NCI-H1105 treated with DMSO at 0.1 percent for 48 hours (cell line): ENCODE data around the gene CERK.

ENCODE experiments used
- DNase-seq: peaks from one replicate; lab custom pipeline; 2025; lab: John Stamatoyannopoulos, UW

The CERK gene

GRCh38 chr22:46699091-46699490 lies 39.0 kb downstream of the CERK start:
- no peak for DNase-seq

GRCh38 chr22:46697811-46698515 lies 40.1 kb downstream of the CERK start:
- DNase-seq = no peak

DNA sequence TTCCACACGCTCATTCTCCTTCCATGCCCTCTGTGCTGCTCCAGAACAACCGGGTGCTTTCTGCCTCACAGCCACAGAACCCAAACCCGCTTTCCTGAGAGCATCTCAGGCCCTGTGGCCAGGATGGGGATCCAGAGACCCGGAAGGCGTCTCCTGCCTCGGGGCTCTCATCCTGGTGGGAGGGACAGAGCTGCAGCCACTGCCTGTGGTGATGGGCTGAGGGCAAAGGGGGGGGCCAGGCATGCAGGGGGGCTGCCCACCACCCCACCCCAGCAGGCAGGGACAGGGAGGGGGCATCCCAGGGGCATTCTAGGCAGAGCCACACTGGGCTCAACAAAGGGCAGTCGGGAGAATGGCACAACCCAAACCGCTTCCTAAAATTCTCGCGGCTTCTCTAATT lies 41.4 kb downstream of the CERK start:
- DNase-seq = peak; percentile 5

DNA sequence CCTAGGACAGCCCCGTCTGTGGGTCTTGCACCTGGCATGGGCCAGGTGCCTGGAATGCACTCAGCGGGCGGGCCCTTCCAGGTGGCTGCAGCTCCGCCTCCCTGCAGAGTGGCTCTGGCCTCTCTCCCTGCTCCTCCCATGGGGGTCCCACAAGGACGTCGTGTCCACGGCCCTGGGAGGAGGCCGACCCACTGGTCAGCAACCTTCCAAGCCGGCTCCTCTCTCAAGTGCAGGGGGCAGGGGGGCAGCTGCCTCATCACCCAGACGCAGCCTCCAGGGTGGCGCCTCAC lies 41.9 kb downstream of the CERK start:
- peak; percentile 87 for DNase-seq

DNA sequence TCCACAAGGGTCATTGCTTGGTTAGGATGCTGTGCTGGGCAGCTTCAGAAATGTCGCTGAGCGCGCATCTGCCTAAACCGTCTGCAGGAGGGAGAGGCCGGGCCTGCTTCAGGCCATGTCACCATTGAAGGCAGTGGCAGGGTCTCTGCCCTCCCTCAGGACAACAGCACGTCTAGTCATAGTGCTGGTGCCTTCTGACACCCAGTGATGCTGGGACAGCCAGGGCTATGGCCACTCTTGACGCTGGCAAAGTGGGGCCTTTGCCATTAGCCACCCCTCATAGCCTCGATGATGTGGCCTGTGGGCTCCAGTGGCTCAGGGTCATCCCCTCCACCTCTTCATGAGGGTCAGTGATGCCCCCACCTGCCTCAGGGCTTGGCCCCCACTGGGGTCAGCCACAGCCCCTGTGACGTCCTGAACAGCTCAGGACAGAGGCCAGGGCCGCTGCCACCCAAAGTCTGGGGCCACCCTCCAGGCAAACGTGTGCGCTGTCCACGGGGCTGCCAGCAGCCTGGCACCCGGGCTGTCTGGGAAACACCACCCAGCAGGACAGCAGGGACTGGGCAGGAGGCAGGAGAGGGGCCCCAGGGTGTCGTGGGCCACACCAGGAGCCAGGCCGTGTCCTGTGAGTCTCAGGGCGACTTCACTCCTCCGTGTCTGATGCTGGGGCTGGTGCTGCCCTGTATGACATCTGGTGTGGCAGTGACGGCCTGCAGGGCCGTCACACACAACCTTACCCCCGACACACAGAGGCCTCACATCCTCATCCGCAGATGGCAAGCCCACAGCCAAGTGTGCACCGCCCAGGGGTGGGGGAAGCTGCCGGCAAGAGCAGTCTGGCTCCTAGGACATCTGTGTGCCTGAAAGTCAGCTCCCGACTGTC lies 42.5 kb downstream of the CERK start:
- DNase-seq = no peak

DNA sequence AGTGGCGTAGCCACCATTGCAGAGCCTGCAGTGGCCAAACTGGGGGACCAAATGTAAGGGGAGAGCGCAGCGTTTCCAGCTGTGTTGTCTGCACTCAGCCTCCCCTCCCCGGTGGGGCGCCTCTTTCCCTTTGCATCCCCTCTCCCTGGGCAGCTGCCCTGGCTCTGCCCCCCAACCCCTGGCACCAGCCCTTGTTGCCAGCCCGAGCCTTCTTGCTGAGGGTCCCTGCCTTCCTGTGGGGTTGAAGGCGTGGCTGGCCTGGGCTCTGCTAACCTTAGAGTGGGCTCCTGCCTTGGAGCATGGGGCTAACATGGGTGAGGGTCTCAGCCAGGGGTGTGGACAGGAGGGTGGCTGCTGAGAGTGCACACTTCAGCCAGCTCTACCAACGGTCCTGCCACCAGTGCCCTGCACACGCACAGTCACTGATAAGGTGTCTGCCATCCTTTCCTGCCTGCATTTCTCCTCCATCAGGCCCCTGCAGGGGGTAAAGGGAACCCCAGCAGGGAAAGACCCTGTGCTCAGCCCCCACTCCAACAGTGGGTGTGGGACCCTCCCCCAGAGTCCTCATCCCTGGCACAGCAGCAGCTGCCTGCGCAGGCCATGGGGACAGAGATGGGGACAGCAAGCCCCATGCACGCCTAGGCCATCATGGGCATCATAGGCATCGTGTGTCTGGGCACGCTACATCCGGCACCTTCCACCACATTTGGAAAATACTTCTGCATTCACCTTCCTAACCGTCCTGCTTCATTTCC lies 43.5 kb downstream of the CERK start:
- no peak for DNase-seq

DNA sequence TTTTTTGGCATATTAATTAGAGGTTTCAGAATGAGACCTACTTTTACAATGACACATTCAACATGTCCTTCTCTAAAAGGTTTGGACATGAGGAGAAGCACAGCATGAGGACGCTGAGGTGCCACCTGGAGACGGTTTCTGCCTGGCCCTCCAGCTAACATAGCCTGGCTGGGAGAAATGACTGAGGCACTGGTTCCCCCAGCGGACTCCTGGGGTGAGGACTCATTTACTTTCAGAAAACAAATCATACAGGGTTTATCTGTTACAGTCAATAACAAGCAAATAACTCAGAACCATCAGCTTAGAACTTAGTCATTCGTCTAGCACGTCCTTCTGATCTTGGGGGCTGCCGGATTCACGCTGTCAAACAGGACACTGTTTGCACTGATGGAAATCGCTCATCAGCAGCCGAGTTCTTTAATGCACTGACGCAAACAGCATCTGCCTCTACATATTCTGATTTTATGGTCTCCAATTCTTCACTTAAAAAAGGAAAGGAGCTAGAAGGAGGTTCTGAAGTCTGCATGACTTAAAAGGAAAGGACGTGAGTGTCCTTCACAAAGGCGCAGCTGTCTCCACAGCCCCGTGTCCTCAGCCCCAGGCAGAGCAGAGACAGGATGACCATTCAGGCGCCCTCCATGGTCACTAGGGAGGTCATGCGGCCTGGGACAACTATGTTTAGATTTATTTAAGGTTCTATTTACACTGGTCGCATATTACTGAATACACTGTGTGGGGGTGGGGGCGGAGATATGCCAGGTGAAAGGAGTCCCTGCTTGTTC lies 44.2 kb downstream of the CERK start:
- no peak for DNase-seq

DNA sequence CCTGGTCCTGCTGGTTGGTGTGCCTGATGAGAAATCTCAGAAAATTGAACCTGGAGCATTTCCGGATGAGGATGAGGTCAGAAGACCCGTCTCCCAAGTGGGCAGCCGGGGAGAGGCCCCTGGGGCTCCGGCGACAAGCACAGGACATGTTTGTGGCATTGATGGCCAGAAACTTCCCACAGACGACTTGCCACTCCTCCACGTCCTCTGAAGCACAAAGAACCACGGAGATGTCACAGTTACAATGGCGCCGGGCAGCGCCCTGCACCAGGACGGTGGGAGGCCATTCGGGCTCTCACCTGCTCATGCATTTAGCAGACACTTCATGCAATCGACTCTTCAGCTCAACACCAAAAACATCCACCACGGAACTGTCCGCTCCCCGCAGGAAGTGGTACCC lies 46.5 kb downstream of the CERK start:
- no peak for DNase-seq

- no peak for DNase-seq
These were observed 47.9 kb downstream of the CERK start for GRCh38 chr22:46690146-46690545.

DNA sequence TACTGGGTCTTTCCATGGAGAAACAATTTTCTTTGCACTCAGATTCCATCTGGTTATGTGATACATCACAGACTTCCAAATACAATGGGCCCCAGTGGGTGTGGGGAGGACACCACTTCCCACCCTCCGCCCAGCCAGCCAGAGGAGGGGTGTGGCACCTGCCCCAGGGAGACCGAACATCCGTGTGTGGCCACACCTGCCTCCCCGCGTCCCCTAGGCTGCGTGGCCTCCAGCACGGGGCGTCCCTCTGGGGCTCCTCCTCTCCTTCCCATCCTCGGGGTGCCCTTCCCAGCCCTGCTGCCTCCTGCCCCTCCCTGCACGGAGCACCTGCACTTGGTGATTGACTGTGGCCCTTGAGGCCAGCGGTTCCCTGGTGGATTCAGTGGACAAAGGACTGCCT lies 49.1 kb downstream of the CERK start:
- no peak for DNase-seq

- no peak for DNase-seq
These were observed 50.6 kb downstream of the CERK start for GRCh38 chr22:46687460-46687859.

DNA sequence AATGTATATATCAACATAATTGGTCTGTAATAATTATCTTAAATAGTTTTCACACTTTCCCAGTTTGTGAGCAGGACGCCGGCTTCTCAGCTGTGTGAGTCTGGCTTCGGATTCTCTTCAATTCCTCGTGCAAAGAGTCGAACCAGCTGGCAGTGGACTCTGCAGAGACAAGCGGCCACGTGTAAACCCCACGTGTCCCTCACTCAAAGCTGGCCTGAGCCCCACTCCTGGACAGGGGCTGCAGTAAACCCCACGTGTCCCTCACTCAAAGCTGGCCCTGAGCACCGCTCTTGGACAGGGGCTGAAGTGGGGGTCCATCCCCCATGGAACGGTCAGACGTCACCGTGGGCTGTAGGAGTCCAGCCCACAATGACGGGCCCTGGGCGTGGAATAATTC lies 51.0 kb downstream of the CERK start:
- DNase-seq = no peak

- DNase-seq = no peak
These were observed 51.6 kb downstream of the CERK start for GRCh38 chr22:46686221-46687047.

DNA sequence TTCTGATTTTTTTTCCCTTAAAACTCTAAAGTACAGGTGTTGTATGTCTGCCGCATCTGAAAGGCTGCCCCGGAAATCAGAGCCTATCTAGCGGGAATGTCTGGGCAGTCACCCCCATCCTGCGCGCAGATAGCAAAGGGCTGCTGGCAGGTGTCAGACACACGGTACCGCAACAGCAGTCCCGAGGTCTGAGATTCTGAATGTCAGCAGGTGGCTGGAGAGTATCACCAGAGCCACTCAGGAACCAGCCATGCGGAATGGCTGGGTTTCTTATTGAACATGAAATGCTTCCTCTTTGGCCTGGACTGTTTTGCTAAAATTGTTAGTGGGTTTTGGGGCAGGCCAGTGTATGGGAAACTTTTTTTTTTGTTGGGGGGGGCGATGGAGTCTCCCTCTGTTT lies 53.3 kb downstream of the CERK start:
- DNase-seq = peak; percentile 63

DNA sequence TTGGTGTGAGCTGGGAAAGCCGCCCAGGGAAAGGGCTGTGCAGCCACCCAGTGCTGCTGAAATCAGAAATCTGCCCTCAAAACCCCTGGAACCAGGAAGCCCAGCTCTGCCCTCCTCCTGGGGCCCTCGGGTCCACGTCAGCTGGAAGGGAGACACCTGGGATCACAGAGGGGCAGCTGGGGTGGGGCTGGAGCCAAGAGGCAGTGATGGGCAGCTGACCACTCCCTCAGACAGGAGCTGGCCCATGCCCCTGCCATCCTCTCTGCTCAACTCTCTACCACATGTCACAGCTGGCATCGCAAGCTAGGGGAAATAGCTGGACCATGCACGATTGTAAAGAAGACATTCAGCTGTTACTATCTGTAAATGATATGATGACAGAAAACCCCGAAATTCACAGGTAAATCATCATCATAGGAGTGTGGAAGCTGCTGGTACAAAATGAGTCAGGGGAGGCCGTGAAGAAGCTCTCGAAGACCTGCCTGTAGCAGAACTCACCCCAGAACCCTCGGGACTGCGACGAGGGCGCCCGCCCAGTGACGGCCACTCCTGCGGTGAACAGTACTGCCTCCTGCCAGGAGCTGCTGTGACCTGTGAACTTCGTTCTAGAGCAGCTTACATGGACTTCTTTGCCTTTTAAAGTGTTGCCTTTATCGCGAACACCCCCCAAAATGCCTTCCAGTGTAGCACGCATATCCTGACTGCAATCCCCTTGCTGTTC lies 55.9 kb downstream of the CERK start:
- DNase-seq = no peak

DNA sequence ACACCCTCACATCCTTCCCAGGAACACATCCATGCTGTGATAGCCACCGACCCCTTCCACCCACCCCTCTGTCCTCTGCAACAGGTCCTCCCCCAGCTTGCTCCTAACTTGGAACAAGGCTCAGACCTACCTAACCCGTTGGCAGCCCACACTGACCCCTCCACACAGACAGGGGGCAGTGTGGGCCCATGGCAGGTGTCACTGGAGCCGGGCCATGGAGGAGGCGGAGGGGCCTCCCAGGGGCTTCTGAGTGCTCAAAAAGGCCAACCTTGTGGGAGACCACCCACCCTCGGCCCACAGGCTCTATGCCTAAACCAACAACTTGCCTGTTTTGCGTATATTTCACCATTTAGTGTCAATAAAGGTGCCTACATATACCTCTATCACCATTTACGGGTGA lies 57.0 kb downstream of the CERK start:
- DNase-seq = peak; percentile 1

- DNase-seq = no peak
These were observed 58.3 kb downstream of the CERK start for GRCh38 chr22:46679706-46680269.

DNA sequence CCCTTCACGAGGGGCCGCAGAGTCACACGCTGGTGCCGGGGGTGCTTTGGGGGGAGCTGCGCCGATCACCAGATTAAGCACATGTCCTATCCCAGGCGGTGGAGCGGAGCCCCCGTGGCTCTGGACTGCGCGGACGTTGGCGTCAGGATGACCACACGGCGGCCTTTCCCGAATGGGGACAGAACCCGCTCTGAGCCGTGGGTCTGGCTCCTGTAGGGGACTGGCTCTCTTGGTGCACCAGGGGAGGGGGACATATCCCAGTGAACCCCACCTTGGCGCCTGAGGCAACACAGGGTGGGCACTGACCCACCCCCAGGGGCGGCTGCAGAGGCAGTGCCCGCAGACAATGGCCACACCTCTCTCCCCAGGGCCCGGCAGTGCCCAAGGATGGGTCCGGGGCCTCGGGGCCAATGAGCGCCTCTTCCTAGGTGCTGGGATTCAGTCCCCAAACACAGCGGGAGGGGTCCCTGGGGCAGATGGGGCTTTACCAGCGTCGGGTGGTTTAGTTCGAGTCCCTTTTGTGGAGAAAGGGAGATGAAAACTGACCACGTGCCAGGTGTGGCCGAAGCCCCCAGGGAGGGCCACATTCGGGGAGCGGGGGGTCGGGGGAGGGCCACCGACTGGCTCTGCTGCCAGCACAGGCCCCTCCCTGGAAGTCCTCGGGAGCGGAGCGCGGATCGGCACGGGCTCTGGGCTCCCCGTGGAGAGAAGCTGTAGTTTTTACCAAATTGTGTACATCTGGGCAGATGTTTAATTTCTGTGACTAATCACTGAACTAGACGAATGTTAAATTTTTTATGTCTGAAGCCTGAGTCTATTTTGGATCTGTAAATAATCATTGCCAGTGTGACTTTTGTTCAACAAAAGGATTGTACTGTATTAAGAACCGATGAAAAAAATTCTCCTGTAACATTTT lies 59.0 kb downstream of the CERK start:
- no peak for DNase-seq

- no peak for DNase-seq
These were observed 59.9 kb downstream of the CERK start for GRCh38 chr22:46678003-46678657.
